ENCODE results near the gene UBE2C.

The UBE2C gene

GRCh38 chr20:45853484-45853883, 41.0 kb downstream of the UBE2C start:
- TF ChIP-seq ZFX (IDR thresholded peaks at IDR 0.05) (no peak), CTCF (conservative IDR thresholded peaks at IDR 0.05) (no peak)
- H3K27ac ChIP-seq = no peak overlapping the region

- peak within 1 kb of the TSS; percentile 73 for H3K27ac ChIP-seq
- no peak for TF ChIP-seq CTCF (conservative IDR thresholded peaks at IDR 0.05)
- peak; percentile 46; the same call in 1 of the 2 replicates for TF ChIP-seq ZFX (IDR thresholded peaks at IDR 0.05)
These were observed 44.9 kb downstream of the UBE2C start, which contains the start of the genes ACOT8 and ZSWIM3 for GRCh38 chr20:45857114-45857881. ACOT8 (minus strand) TSS chr20:45857392; CDS start chr20:45857315, 77 bp downstream. ZSWIM3 (plus strand) TSS chr20:45857614; CDS start chr20:45857826, 212 bp downstream.

GRCh38 chr20:45857882-45858216, 45.4 kb downstream of the UBE2C start:
- TF ChIP-seq CTCF (conservative IDR thresholded peaks at IDR 0.05) (no peak), ZFX (IDR thresholded peaks at IDR 0.05) (no peak)
- H3K27ac ChIP-seq = peak overlapping the region; percentile 73

GRCh38 chr20:45859916-45860315, 47.5 kb downstream of the UBE2C start:
- TF ChIP-seq ZFX (IDR thresholded peaks at IDR 0.05) (no peak), CTCF (conservative IDR thresholded peaks at IDR 0.05) (no peak)
- no peak overlapping the region for H3K27ac ChIP-seq

GRCh38 chr20:45860560-45861220, 48.2 kb downstream of the UBE2C start:
- H3K27ac ChIP-seq = no peak overlapping the region
- TF ChIP-seq CTCF (conservative IDR thresholded peaks at IDR 0.05) (no peak), ZFX (IDR thresholded peaks at IDR 0.05) (no peak)

- TF ChIP-seq ZFX (IDR thresholded peaks at IDR 0.05) (no peak), CTCF (conservative IDR thresholded peaks at IDR 0.05) (no peak)
- no peak overlapping the region for H3K27ac ChIP-seq
These were observed 49.0 kb downstream of the UBE2C start for GRCh38 chr20:45861221-45862075.
